Tibial nerve (tissue), 3 donors: ENCODE results near the gene PTCH1.

Experiments used
- EP300 ChIP-seq, 2 donors: sonication (generic); formaldehyde crosslinking; IDR thresholded peaks; one replicate each; pipeline ENCODE4 v1.6.1; 2017; ENCODE audit warnings: antibody characterized with exemption in 2 of 2, mild to moderate bottlenecking in 1 of 2
- POLR2A ChIP-seq, 2 donors: fragments of 450-650 bp; IDR thresholded peaks; one replicate each; pipeline ENCODE4 v1.6.1; 2017; ENCODE audit warnings: antibody characterized with exemption in 2 of 2, mild to moderate bottlenecking in 2 of 2, moderate library complexity in 2 of 2

DNA sequence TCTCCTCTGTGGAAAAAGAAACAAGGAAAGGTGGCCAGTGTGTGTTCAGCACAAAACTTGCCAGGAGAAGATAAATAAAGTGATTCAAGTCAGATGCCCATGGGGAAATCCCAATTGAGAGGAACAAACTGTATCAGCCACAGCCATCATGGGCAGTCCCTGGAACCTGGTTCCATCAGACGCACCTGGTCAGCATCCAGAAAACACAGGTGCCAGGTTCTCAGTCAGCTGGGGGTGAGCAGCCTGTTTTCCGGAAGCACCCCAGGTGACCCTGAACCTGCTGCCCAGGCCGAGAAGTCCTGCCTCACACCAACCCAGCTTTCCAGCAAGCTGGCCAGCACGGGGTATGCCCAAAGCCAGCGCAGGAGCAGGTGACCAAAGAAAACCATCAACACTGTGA lies 30.5 kb downstream of the PTCH1 start:
- TF ChIP-seq EP300 (IDR thresholded peaks at IDR 0.05), result no peak
- no peak for TF ChIP-seq POLR2A (IDR thresholded peaks at IDR 0.05)
